Psoas muscle (tissue), 8 donors: Measurements from ENCODE around the gene ADAMTSL1. TPM values are rescaled to one million over a fixed set of nuclear protein-coding genes. Genes with fewer than 3 reads are reported as not detected.

Source experiments
- ATAC-seq, 4 donors: fragments of 200-7000 bp; cut with Tn5 transposase; one replicate each; pipeline ENCODE4 v1.9.1; 2020; ENCODE audit warnings: moderate library complexity in 3 of 4, mild to moderate bottlenecking in 2 of 4
- DNase-seq, 2 donors: peaks; one replicate each; pipeline ENCODE4 v3.0.0-alpha.2; 2020
- H3K27ac ChIP-seq: fragments of 200-600 bp; one replicate; pipeline ENCODE4 v1.8.0; 2022
- H3K27me3 ChIP-seq, 3 donors: fragments of 200-600 bp in 1 of 3; one replicate each; pipeline versions ENCODE4 v1.6.1 to v1.8.0; 2013 to 2022; ENCODE audit warnings: low read length in 2 of 3, mild to moderate bottlenecking in 2 of 3, moderate library complexity in 1 of 3; ENCODE audit not compliant: insufficient read depth in 3 of 3
- H3K36me3 ChIP-seq, 2 donors: fragments of 200-600 bp in 1 of 2; one replicate each; pipeline versions ENCODE4 v1.6.1 to v1.8.0; 2013 to 2022; ENCODE audit warnings: low read depth in 1 of 2, mild to moderate bottlenecking in 1 of 2, moderate library complexity in 1 of 2; ENCODE audit not compliant: insufficient read depth in 1 of 2
- H3K4me1 ChIP-seq: fragments of 200-600 bp; one replicate; pipeline ENCODE4 v1.8.0; 2022
- H3K4me3 ChIP-seq: fragments of 200-600 bp; one replicate; pipeline ENCODE4 v1.8.0; 2022; ENCODE audit warnings: mild to moderate bottlenecking
- H3K9me3 ChIP-seq: fragments of 200-600 bp; one replicate; pipeline ENCODE4 v1.8.0; 2022
- CTCF ChIP-seq: fragments of 200-600 bp; IDR thresholded peaks from one replicate; pipeline ENCODE4 v1.8.0; 2022; ENCODE audit warnings: antibody characterized with exemption
- WGBS, 3 donors: extraction: QIAGEN DNeasy Blood & Tissue Kit; methylation state at CpG; one replicate each; pipeline versions ENCODE4 v1.1.6 to v1.1.7; 2013; 5-methylcytosine and 5-hydroxymethylcytosine counted together
- intact Hi-C, 2 donors: fragments of 100-400 bp; cut with DNase I; formaldehyde crosslinking; loops; one replicate each; pipeline versions ENCODE4 v1.11.0 to v1.14.2; 2022
- polyA plus RNA-seq, 3 donors: library from polyadenylated mRNA; stranded (reverse); fragments of 200-250 nt; gene quantifications; one replicate each; pipeline ENCODE4 v1.2.3, GENCODE V29; 2013
- total RNA-seq, 4 donors: library from RNA; stranded (reverse); fragmentation: NEBNext Ultra II Directional in 2 of 4; extraction: Animal tissue kit (Norgen Biotek cat#: 25700) in 2 of 4; gene quantifications; one replicate each; pipeline versions ENCODE4 v1.2.1 to v1.2.4, GENCODE V29; 2021 to 2023
- donor health status: healthy with polysubstance abuse.
- donor health status: DM: no; HTN: no; CAD: no; lungs with moderate emphysema.
- donor health status: Bipolar disorder and iron deficiency.
- donor health status: healthy.
- donor health status: DM: yes; HTN: yes; CAD: no.
- donor health status: DM: no; HTN: no; CAD: no.
- donor health status: DM: no; HTN: no; CAD: no.
- donor health status: DM: yes; HTN: yes; CAD: no.

ADAMTSL1 gene
- total and polyA plus RNA-seq, 7 donors: 0.08 to 0.57 (median 0.28) TPM

GRCh38 chr9:18703151-18703900, 229.4 kb downstream of the ADAMTSL1 start:
- Histone ChIP-seq H3K4me3 (no peak overlapping the region), H3K27me3 (no peaks in the 10 kb centered on the region), H3K36me3 (no peaks in the 10 kb centered on the region), H3K27ac (no peak overlapping the region), H3K9me3 (no peaks in the 10 kb centered on the region), H3K4me1 (peaks cover 8% of the 10 kb centered on the region)
- no peak for DNase-seq
- no peak for TF ChIP-seq CTCF
- WGBS, 3 donors: 80 to 83% (median 82%) methylated on average over 5 of the region's 5 CpGs
- ATAC-seq: no peak
- intact Hi-C loops: loop anchor here in 1 of 2 donors (10.0 kb wide), 1 partner anchor 131 kb away; no protein-coding TSS in a partner anchor

GRCh38 chr9:18703901-18704379, 230.0 kb downstream of the ADAMTSL1 start:
- Histone ChIP-seq H3K27ac (no peak overlapping the region), H3K4me1 (peaks cover 11% of the 10 kb centered on the region), H3K27me3 (no peaks in the 10 kb centered on the region), H3K36me3 (no peaks in the 10 kb centered on the region), H3K4me3 (no peak overlapping the region), H3K9me3 (no peaks in the 10 kb centered on the region)
- 91 to 94% (median 92%) methylated on average over 4 of the region's 4 CpGs for WGBS, 3 donors
- intact Hi-C loops: loop anchor here in 1 of 2 donors (10.0 kb wide), 1 partner anchor 131 kb away; no protein-coding TSS in a partner anchor
- ATAC-seq (no peak), DNase-seq (no peak)
- no peak for TF ChIP-seq CTCF

- 38 to 58% (median 56%) methylated on average over 4 of the region's 4 CpGs for WGBS, 3 donors
- intact Hi-C loops: loop anchor here in 1 of 2 donors (10.0 kb wide), 1 partner anchor 129 kb away; no protein-coding TSS in a partner anchor
- no peaks in the 10 kb centered on the region for H3K36me3 ChIP-seq
- TF ChIP-seq CTCF: no peak
- H3K27ac ChIP-seq: no peak overlapping the region
- peaks cover 11% of the 10 kb centered on the region for H3K4me1 ChIP-seq
- DNase-seq (no peak), ATAC-seq (no peak)
- no peaks in the 10 kb centered on the region for H3K9me3 ChIP-seq
- no peak overlapping the region for H3K4me3 ChIP-seq
- no peaks in the 10 kb centered on the region for H3K27me3 ChIP-seq
Measured at GRCh38 chr9:18705796-18706392, 231.9 kb downstream of the ADAMTSL1 start.

GRCh38 chr9:18706648-18707047, 232.7 kb downstream of the ADAMTSL1 start:
- Histone ChIP-seq H3K4me3 (no peak overlapping the region), H3K27me3 (no peaks in the 10 kb centered on the region), H3K36me3 (no peaks in the 10 kb centered on the region), H3K9me3 (no peaks in the 10 kb centered on the region), H3K4me1 (peaks cover 11% of the 10 kb centered on the region), H3K27ac (no peak overlapping the region)
- TF ChIP-seq CTCF: no peak
- ATAC-seq (peak in 3 of 4 donors; percentile 17 to 49 (median 19)), DNase-seq (no peak)
- intact Hi-C loops: loop anchor here in 1 of 2 donors (10.0 kb wide), 1 partner anchor 128 kb away; no protein-coding TSS in a partner anchor
- 29 to 55% (median 42%) methylated on average over 11 of the region's 11 CpGs for WGBS, 3 donors
